ENCODE data around the gene CDH15.

- TF ChIP-seq CTCF (IDR thresholded peaks at IDR 0.05; ENCODE audit: low read depth, low read length, poor library complexity, severe bottlenecking) (no peak), EZH2phosphoT487 (IDR thresholded peaks at IDR 0.05; ENCODE audit: borderline replicate concordance, low read length) (no peak)
These were observed 28.9 kb upstream of the CDH15 start for GRCh38 chr16:89142474-89143195.
